Suprapubic skin (tissue), 4 donors: Measurements from ENCODE around the gene AOC3.

ENCODE experiments used
- EP300 ChIP-seq: sonication (generic); formaldehyde crosslinking; IDR thresholded peaks from one replicate; pipeline ENCODE4 v1.6.1; 2017; ENCODE audit warnings: antibody characterized with exemption
- POLR2AphosphoS5 ChIP-seq, 3 donors: sonication (generic); formaldehyde crosslinking; IDR thresholded peaks; one replicate each; pipeline ENCODE4 v1.6.1; 2017; ENCODE audit warnings: antibody characterized with exemption in 3 of 3
- TF ChIP-seq, protein P1 (sequence below), 2 donors: fragments of 200-600 bp in 1 of 2; fragments of 450-650 bp in 1 of 2; sonication (generic) in 1 of 2; IDR thresholded peaks; one replicate each; pipeline ENCODE4 v1.5.1; 2016 to 2019; ENCODE audit warnings: antibody characterized with exemption in 2 of 2, mild to moderate bottlenecking in 1 of 2, moderate library complexity in 1 of 2

DNA sequence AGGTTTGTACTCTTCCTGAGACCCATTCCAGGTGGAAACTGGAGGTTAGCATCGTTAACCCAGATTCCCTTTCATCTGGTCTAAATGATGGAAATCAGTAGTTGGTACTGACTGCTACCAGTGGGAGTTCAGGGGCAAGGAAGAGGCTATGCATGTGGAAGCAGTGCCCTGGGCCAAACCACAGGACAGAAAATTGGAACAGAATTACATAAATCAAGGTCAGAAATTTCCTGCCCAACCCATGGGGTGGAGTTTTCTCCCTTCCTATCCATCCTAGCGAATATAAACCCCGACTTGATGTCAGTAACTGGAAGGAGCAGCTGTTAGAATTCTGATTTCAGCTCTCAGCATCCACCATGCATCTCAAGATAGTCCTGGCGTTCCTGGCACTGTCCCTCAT, 6.7 kb upstream of the AOC3 start, which contains the start of gene AOC2:
- TF ChIP-seq, protein P1, sequence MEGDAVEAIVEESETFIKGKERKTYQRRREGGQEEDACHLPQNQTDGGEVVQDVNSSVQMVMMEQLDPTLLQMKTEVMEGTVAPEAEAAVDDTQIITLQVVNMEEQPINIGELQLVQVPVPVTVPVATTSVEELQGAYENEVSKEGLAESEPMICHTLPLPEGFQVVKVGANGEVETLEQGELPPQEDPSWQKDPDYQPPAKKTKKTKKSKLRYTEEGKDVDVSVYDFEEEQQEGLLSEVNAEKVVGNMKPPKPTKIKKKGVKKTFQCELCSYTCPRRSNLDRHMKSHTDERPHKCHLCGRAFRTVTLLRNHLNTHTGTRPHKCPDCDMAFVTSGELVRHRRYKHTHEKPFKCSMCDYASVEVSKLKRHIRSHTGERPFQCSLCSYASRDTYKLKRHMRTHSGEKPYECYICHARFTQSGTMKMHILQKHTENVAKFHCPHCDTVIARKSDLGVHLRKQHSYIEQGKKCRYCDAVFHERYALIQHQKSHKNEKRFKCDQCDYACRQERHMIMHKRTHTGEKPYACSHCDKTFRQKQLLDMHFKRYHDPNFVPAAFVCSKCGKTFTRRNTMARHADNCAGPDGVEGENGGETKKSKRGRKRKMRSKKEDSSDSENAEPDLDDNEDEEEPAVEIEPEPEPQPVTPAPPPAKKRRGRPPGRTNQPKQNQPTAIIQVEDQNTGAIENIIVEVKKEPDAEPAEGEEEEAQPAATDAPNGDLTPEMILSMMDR (IDR thresholded peaks at IDR 0.05): no peak
- TF ChIP-seq POLR2AphosphoS5 (IDR thresholded peaks at IDR 0.05): no peak
- no peak for TF ChIP-seq EP300
